H1 (cell line): ENCODE measurements around the gene PRKD1. TPM values are rescaled to one million over a fixed set of nuclear protein-coding genes. Genes with fewer than 3 reads are reported as not detected.

Experiments used
- CTCF ChIA-PET: fragments of 300-600 bp; sonication (Branson Sonifier 250); formaldehyde crosslinking; loops from one replicate; lab custom pipeline; 2021; ENCODE audit not compliant: partially characterized antibody; lab: Charles Lee
- POLR2A ChIA-PET: fragments of 300-600 bp; sonication (Branson Sonifier 250); formaldehyde crosslinking; loops from one replicate; lab custom pipeline; 2021; ENCODE audit warnings: inconsistent platforms; ENCODE audit not compliant: partially characterized antibody; lab: Charles Lee
- DNase-seq, 2 experiments: peaks; one replicate each; pipeline versions ENCODE4 v3.0.0 to v3.0.0-alpha.2; 2010 to 2022; ENCODE audit warnings: low spot score in 2 of 2, low read depth in 1 of 2, mixed read lengths in 1 of 2
- FAIRE-seq: peaks from 2 replicates; lab custom pipeline; 2011; peaks lifted over from hg19 to GRCh38; lab: Jason Lieb, UNC
- H2AFZ ChIP-seq: 2 replicates; pipeline ENCODE4 v1.8.1; 2012; ENCODE audit warnings: low read length, inconsistent platforms
- H2AK5ac ChIP-seq: 2 replicates; pipeline ENCODE4 v1.6.1; 2013; ENCODE audit warnings: low read depth, low read length
- H2BK120ac ChIP-seq: replicated peaks from 2 replicates; pipeline ENCODE3; 2013; ENCODE audit warnings: low read depth, low read length, inconsistent platforms
- H2BK12ac ChIP-seq: 2 replicates; pipeline ENCODE4 v1.6.1; 2013; ENCODE audit warnings: low read depth, low read length
- H2BK15ac ChIP-seq: 2 replicates; pipeline ENCODE4 v1.6.1; 2013; ENCODE audit warnings: low read length
- H2BK20ac ChIP-seq: 2 replicates; pipeline ENCODE4 v1.6.1; 2013; ENCODE audit warnings: low read length
- H2BK5ac ChIP-seq: 2 replicates; pipeline ENCODE4 v1.6.1; 2013; ENCODE audit warnings: low read depth, low read length
- H3K14ac ChIP-seq: 2 replicates; pipeline ENCODE4 v1.6.1; 2013; ENCODE audit warnings: inconsistent platforms; ENCODE audit not compliant: insufficient read length
- H3K18ac ChIP-seq: 2 replicates; pipeline ENCODE4 v1.6.1; 2013; ENCODE audit warnings: low read length; ENCODE audit errors: extremely low read depth
- H3K23ac ChIP-seq: 2 replicates; pipeline ENCODE4 v1.6.1; 2013; ENCODE audit warnings: inconsistent platforms; ENCODE audit not compliant: insufficient read length
- H3K23me2 ChIP-seq: 2 replicates; pipeline ENCODE4 v1.6.1; 2013; ENCODE audit warnings: low read depth, low read length
- H3K27ac ChIP-seq: 2 replicates; pipeline ENCODE4 v1.6.1; 2011; ENCODE audit warnings: low read depth, low read length, inconsistent platforms
- H3K27me3 ChIP-seq, 4 experiments: replicated peaks in 1 of 4; 1 replicate in 1 of 4; 2 replicates in 3 of 4; pipeline versions ENCODE4 v1.6.1 to v1.8.1; 2011 to 2013; ENCODE audit warnings: low read length in 3 of 4, mild to moderate bottlenecking in 3 of 4, inconsistent platforms in 2 of 4, mixed read lengths in 2 of 4, moderate library complexity in 1 of 4; ENCODE audit not compliant: control insufficient read depth in 3 of 4, insufficient read depth in 3 of 4; ENCODE audit errors: extremely low read depth in 1 of 4
- H3K36me3 ChIP-seq, 4 experiments: 2 replicates each; pipeline versions ENCODE4 v1.6.1 to v1.8.1; 2011 to 2013; ENCODE audit warnings: mild to moderate bottlenecking in 4 of 4, low read length in 3 of 4, moderate library complexity in 2 of 4, control low read depth in 1 of 4, inconsistent platforms in 1 of 4; ENCODE audit not compliant: insufficient read depth in 4 of 4, control insufficient read depth in 2 of 4
- H3K4ac ChIP-seq: replicated peaks from 2 replicates; pipeline ENCODE3; 2013; ENCODE audit warnings: low read length, low read depth, mixed read lengths, inconsistent platforms; ENCODE audit not compliant: insufficient read length
- H3K4me1 ChIP-seq, 4 experiments: replicated peaks in 1 of 4; 1 replicate in 1 of 4; 2 replicates in 3 of 4; pipeline versions ENCODE4 v1.6.1 to v1.8.1; 2011 to 2013; ENCODE audit warnings: low read length in 3 of 4, inconsistent platforms in 2 of 4, mixed read lengths in 1 of 4; ENCODE audit not compliant: insufficient read depth in 4 of 4, control insufficient read depth in 3 of 4
- H3K4me2 ChIP-seq, 2 experiments: 2 replicates each; pipeline versions ENCODE4 v1.6.1 to v1.8.1; 2011 to 2013; ENCODE audit warnings: low read depth in 2 of 2, low read length in 2 of 2, control low read depth in 1 of 2, inconsistent platforms in 1 of 2, mild to moderate bottlenecking in 1 of 2; ENCODE audit not compliant: insufficient read depth in 1 of 2
- H3K4me3 ChIP-seq, 4 experiments: fragments of 200-600, 300-600 bp in 1 of 4; sonication (generic), shearing (Covaris generic), sonication (Bioruptor Twin) in 1 of 4; 2 replicates each; pipeline versions ENCODE4 v1.5.1 to v1.8.1; 2011 to 2016; ENCODE audit warnings: low read length in 4 of 4, low read depth in 3 of 4, control low read depth in 2 of 4, inconsistent platforms in 2 of 4, mild to moderate bottlenecking in 2 of 4, mixed read lengths in 1 of 4, moderate library complexity in 1 of 4; ENCODE audit not compliant: insufficient read depth in 2 of 4; ENCODE audit errors: extremely low read depth in 1 of 4
- H3K56ac ChIP-seq: replicated peaks from 2 replicates; pipeline ENCODE3; 2013; ENCODE audit warnings: low read depth, mild to moderate bottlenecking, mixed read lengths, low read length, inconsistent platforms; ENCODE audit not compliant: insufficient read length
- H3K79me1 ChIP-seq: 2 replicates; pipeline ENCODE4 v1.6.1; 2013; ENCODE audit warnings: low read depth, low read length, control low read depth
- H3K79me2 ChIP-seq, 2 experiments: 2 replicates each; pipeline versions ENCODE4 v1.6.1 to v1.8.1; 2012 to 2013; ENCODE audit warnings: low read length in 2 of 2, mild to moderate bottlenecking in 2 of 2, inconsistent platforms in 1 of 2; ENCODE audit not compliant: insufficient read depth in 2 of 2, control insufficient read depth in 1 of 2
- H3K9ac ChIP-seq, 4 experiments: replicated peaks in 1 of 4; 1 replicate in 1 of 4; 2 replicates in 3 of 4; pipeline versions ENCODE4 v1.6.1 to v1.8.1; 2011 to 2013; ENCODE audit warnings: low read depth in 3 of 4, low read length in 3 of 4, control low read depth in 2 of 4, mild to moderate bottlenecking in 2 of 4, moderate library complexity in 2 of 4, inconsistent platforms in 1 of 4; ENCODE audit errors: extremely low read depth in 1 of 4
- H3K9me3 ChIP-seq, 2 experiments: 2 replicates each; pipeline versions ENCODE4 v1.6.1 to v1.8.1; 2012 to 2013; ENCODE audit warnings: mild to moderate bottlenecking in 2 of 2, moderate library complexity in 2 of 2, control low read depth in 1 of 2, inconsistent platforms in 1 of 2, low read depth in 1 of 2, low read length in 1 of 2, mixed read lengths in 1 of 2; ENCODE audit not compliant: insufficient read depth in 2 of 2
- H4K20me1 ChIP-seq, 2 experiments: replicated peaks in 1 of 2; 2 replicates each; pipeline versions ENCODE3 to v1.8.1; 2011 to 2013; ENCODE audit warnings: inconsistent platforms in 2 of 2, low read length in 2 of 2, mild to moderate bottlenecking in 1 of 2; ENCODE audit not compliant: insufficient read depth in 2 of 2, control insufficient read depth in 1 of 2
- H4K5ac ChIP-seq: 2 replicates; pipeline ENCODE4 v1.6.1; 2013; ENCODE audit warnings: low read length, low read depth, mixed read lengths, inconsistent platforms; ENCODE audit not compliant: insufficient read length
- H4K8ac ChIP-seq: 2 replicates; pipeline ENCODE4 v1.8.0; 2013; ENCODE audit warnings: mild to moderate bottlenecking, moderate library complexity, low read length, inconsistent platforms; ENCODE audit not compliant: insufficient read depth; ENCODE audit errors: extremely low read depth
- H4K91ac ChIP-seq: replicated peaks from 2 replicates; pipeline ENCODE3; 2013; ENCODE audit warnings: low read length, mixed read lengths, inconsistent platforms; ENCODE audit not compliant: insufficient read length
- BCL11A ChIP-seq, 2 experiments: IDR thresholded peaks; one replicate each; pipeline ENCODE4 v1.6.1; 2011; ENCODE audit warnings: low read depth in 2 of 2, low read length in 2 of 2, mild to moderate bottlenecking in 2 of 2
- BRCA1 ChIP-seq: IDR thresholded peaks from 2 replicates; pipeline ENCODE4 v1.6.1; 2012; ENCODE audit warnings: low read depth, low read length, improper control_type of control experiment
- CHD2 ChIP-seq: IDR thresholded peaks from 2 replicates; pipeline ENCODE4 v1.6.1; 2012; ENCODE audit warnings: low read length, improper control_type of control experiment
- JUN ChIP-seq: IDR thresholded peaks from 2 replicates; pipeline ENCODE4 v1.6.1; 2011; ENCODE audit warnings: low read depth, mild to moderate bottlenecking, improper control_type of control experiment, low read length
- MAFK ChIP-seq: IDR thresholded peaks from 2 replicates; pipeline ENCODE4 v1.6.1; 2012; ENCODE audit warnings: low read depth, mild to moderate bottlenecking, improper control_type of control experiment, low read length
- PHF8 ChIP-seq: fragments of 200-600 bp; sonication (generic); conservative IDR thresholded peaks from 2 replicates; pipeline ENCODE4 v1.7.1; 2012; ENCODE audit warnings: low read depth, mild to moderate bottlenecking, inconsistent platforms, low read length, moderate library complexity
- POLR2AphosphoS5 ChIP-seq: IDR thresholded peaks from 2 replicates; pipeline ENCODE4 v1.6.1; 2011; ENCODE audit warnings: low read depth, low read length
- RAD21 ChIP-seq, 2 experiments: IDR thresholded peaks in 1 of 2; conservative IDR thresholded peaks in 1 of 2; 2 replicates each; pipeline ENCODE4 v1.6.1; 2011; ENCODE audit warnings: low read depth in 2 of 2, low read length in 2 of 2, improper control_type of control experiment in 1 of 2, inconsistent platforms in 1 of 2, mild to moderate bottlenecking in 1 of 2, moderate library complexity in 1 of 2
- RNF2 ChIP-seq: fragments of 200-900, 300-1000 bp; sonication (generic); IDR thresholded peaks from 2 replicates; pipeline ENCODE4 v1.7.1; 2016; ENCODE audit warnings: borderline replicate concordance, low read depth, mild to moderate bottlenecking, antibody characterized with exemption, low read length; ENCODE audit not compliant: poor library complexity, severe bottlenecking; ENCODE audit errors: missing control alignments
- SAP30 ChIP-seq: fragments of 300-600 bp; sonication (generic); IDR thresholded peaks from 2 replicates; pipeline ENCODE4 v1.7.1; 2012; ENCODE audit warnings: low read length, moderate library complexity, mild to moderate bottlenecking, inconsistent platforms; ENCODE audit not compliant: insufficient read depth, insufficient replicate concordance
- SP1 ChIP-seq: IDR thresholded peaks from 2 replicates; pipeline ENCODE4 v1.6.1; 2011; ENCODE audit warnings: low read depth, low read length
- TAF7 ChIP-seq: optimal IDR thresholded peaks from 2 replicates; pipeline ENCODE3; 2011; ENCODE audit warnings: low read depth, mild to moderate bottlenecking, inconsistent platforms, low read length, moderate library complexity, borderline replicate concordance
- WGBS, 2 experiments: shearing (Covaris generic) in 1 of 2; methylation state at CpG; one replicate each; pipeline versions ENCODE4 v1.1.6 to v1.1.7; 2013 to 2015; ENCODE audit warnings: low lambda C conversion rate in 2 of 2, mixed read lengths in 2 of 2, inconsistent platforms in 1 of 2, low coverage in 1 of 2, missing lambda C conversion rate in 1 of 2; ENCODE audit not compliant: insufficient replicate concordance in 2 of 2, insufficient coverage in 1 of 2, insufficient read length in 1 of 2; ENCODE audit errors: extremely low coverage in 1 of 2, missing lambda C conversion rate in 1 of 2; 5-methylcytosine and 5-hydroxymethylcytosine counted together
- polyA plus RNA-seq, 7 experiments: library from polyadenylated mRNA; depleted of rRNA in 3 of 7; stranded (reverse) in 5 of 7; unstranded in 2 of 7; fragments of >200 nt in 5 of 7; fragments of 200-250 nt in 2 of 7; gene quantifications; 1 replicate in 5 of 7; 2 replicates in 1 of 7; 4 replicates in 1 of 7; pipeline versions ENCODE4 v1.2.1 to v1.2.3, GENCODE V29; 2011 to 2013; ENCODE audit warnings: missing spikeins in 2 of 7, mixed read lengths in 2 of 7
- total RNA-seq: library from RNA; stranded (reverse); fragmentation: NEBNext Ultra II Directional; extraction: Animal tissue kit (Norgen Biotek cat#: 25700); gene quantifications from 2 replicates; pipeline ENCODE4 v1.2.1, GENCODE V29; 2021
- TF ChIP-seq, protein P1 (sequence below): IDR thresholded peaks from 2 replicates; pipeline ENCODE4 v1.6.1; 2011; ENCODE audit warnings: low read length, improper control_type of control experiment

PRKD1 gene
- total and polyA plus RNA-seq, 2 of the 8 experiments (the other 6 are each of a cell fraction or from before 2014, with no cell fraction given) = 3.6 to 6.8 TPM

DNA sequence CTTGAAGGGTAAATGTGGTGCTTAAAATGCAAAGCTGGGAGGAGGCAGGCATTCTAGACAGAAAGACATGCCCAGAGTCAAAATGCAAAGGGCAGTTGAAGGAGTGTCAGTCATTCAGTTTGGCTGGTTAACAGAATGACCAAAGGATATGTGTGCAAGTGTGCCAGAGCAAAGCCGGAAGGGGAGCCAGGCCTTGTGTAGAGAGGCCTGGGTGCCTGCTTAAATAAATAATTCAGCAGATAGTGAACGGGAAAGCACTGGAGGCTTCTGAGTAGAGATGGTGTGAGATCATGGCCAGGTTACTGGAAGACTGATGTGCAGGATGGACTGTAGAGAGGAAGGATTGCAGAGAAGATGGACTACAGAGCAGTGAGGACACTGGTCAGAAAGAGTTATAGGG, 244.9 kb downstream of the PRKD1 start:
- Histone ChIP-seq H3K79me2 (no peaks in the 10 kb centered on the region), H4K8ac (no peak overlapping the region), H4K91ac (no peak overlapping the region), H3K4me2 (no peak overlapping the region), H2BK12ac (no peak overlapping the region), H3K9ac (no peak overlapping the region), H2BK15ac (no peak overlapping the region), H3K14ac (no peak overlapping the region), H3K18ac (no peak overlapping the region), H2BK5ac (no peak overlapping the region), H3K23me2 (no peaks in the 10 kb centered on the region), H3K36me3 (no peaks in the 10 kb centered on the region; a peak in 1 of 8 replicates), H3K56ac (no peak overlapping the region), H4K5ac (no peak overlapping the region), H2BK20ac (no peak overlapping the region), H3K79me1 (no peaks in the 10 kb centered on the region), H2AFZ (no peak overlapping the region), H3K27ac (no peak overlapping the region), H3K4me1 (no peaks in the 10 kb centered on the region), H3K4me3 (no peak overlapping the region), H3K27me3 (no peaks in the 10 kb centered on the region), H3K9me3 (no peaks in the 10 kb centered on the region), H2BK120ac (no peak overlapping the region), H2AK5ac (no peak overlapping the region), H3K23ac (no peak overlapping the region), H4K20me1 (no peaks in the 10 kb centered on the region), H3K4ac (no peak overlapping the region)
- CTCF ChIA-PET = interaction anchor here (0.5 to 1.3 kb wide), 2 partner anchors 94 to 918 kb away, joined by 3 read pairs; no protein-coding TSS in a partner anchor
- FAIRE-seq (no peak), DNase-seq (no peak)
- WGBS, 2 experiments = 96% methylated on average over 2 of the region's 2 CpGs; no CpG with 5 or more reads in 1 of the 2 experiments
- POLR2A ChIA-PET = no interaction called here
- TF ChIP-seq RNF2 (no peak), JUN (no peak), CHD2 (no peak), MAFK (no peak), POLR2AphosphoS5 (no peak), BCL11A (IDR thresholded peaks at IDR 0.05; ENCODE audit: low read depth in 2 of 2, low read length in 2 of 2) (no peak), SP1 (no peak), BRCA1 (no peak), RAD21 (IDR thresholded peaks at IDR 0.05 in 1 of 2, conservative IDR thresholded peaks at IDR 0.05 in 1 of 2; ENCODE audit: low read depth in 2 of 2, low read length in 2 of 2) (no peak), TAF7 (no peak), SAP30 (no peak), PHF8 (no peak)
- TF ChIP-seq, protein P1, sequence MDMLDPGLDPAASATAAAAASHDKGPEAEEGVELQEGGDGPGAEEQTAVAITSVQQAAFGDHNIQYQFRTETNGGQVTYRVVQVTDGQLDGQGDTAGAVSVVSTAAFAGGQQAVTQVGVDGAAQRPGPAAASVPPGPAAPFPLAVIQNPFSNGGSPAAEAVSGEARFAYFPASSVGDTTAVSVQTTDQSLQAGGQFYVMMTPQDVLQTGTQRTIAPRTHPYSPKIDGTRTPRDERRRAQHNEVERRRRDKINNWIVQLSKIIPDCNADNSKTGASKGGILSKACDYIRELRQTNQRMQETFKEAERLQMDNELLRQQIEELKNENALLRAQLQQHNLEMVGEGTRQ = no peak
